NCI-H345 treated with DMSO at 0.1 percent for 48 hours (cell line): ENCODE data around the gene PCDHB1.

ENCODE experiments used
- DNase-seq: peaks from one replicate; lab custom pipeline; 2025; ENCODE audit not compliant: unreplicated experiment; lab: John Stamatoyannopoulos, UW

The PCDHB1 gene, protein sequence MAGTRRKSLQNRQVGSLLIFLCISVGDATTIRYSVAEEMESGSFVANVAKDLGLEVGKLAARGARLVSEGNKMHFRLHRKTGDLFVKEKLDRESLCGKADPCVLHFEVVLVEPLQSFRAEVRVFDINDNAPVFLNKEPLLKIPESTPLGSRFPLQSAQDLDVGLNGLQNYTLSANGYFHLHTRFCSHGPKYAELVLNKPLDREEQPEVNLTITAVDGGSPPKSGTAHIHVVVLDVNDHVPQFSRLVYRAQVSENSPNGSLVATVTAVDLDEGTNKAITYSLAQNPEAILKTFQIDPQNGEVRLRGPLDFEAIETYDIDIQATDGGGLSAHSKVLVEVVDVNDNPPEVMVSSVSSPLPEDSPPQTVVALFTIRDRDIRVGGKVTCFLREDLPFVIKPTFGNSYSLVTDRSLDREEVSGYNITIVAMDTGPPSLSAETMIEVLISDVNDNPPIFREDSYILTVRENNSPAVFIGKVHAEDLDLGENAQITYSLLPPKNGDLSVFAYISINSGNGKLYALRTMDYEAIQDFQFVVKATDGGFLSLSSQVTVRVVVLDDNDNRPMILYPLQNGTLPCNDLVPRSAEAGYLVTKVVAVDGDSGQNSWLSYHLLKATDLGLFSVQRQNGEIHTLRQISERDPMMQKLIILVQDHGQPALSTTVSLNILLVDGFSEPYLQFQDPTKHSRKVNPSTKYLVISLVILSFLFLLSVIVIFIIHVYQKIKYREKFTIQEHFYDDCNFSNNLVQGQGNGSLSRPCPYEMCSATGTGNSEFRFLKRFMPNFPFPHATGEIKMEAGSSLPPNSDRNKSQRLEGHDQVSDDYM

DNA sequence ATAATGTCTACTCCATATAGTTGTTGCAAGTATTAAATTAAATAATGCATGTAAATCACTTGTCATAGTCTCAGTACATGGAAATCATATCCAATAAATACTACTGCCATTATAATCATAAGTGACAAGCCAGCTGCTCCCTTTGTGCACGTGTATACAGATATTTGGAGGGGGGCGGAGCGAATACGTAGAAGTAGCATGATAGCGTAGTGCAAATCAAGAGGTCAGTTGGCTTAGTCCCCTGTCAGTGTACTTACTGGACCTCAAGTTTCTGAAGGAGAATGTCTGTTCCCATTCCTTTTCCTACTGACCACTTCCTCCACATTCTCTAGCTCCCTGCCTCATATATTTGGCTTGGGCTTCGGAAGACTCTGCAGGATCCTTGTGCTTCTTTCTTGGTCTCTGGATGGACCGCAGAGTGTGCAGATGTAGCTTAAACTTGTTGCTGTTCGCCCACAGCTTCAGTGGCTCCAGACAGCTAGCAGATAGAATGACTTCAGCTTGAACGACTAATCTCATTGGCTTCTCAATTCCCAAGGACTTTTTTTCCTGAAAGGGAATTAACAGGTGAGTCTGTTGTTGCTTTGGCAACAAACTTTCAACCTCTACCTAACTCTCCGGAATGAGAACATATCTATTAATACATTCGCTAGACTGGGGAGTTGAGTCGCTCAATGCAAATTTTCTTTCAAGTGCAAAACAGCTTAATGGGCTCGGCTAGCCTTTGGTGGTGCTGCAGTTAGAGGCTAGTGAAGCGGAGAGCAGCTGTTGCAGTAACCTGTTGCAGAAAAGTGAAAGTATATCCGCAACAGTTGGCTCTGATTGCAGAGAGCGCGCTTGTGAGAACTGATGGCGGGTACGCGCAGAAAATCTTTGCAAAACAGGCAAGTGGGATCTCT is at the start of gene PCDHB1:
TSS of gene PCDHB1 (plus strand) at position 753 of the 899 bp plus-strand sequence. CDS start at position 850, 97 bp downstream.
- DNase-seq, result peak; percentile 11

DNA sequence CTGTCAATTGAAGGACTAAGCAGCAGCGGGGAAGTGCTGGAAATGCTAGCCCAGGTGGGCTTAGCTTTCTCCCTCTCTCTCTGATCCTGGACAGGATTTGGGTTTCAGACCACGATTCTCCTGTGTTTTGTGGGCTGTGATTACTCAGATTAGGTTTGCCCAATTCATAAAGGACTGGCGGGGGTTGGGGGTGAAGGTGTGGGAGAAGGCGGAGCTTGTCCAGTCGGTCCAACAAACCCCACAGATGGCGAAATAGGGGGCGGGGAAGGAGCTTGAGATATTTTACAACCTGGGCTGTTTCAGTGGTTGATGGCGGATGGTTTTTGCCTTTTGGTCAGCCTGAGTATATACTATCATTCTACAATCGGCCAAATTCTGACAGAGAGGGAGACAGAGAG is 49.7 kb upstream of the PCDHB1 start:
- DNase-seq, result no peak

DNA sequence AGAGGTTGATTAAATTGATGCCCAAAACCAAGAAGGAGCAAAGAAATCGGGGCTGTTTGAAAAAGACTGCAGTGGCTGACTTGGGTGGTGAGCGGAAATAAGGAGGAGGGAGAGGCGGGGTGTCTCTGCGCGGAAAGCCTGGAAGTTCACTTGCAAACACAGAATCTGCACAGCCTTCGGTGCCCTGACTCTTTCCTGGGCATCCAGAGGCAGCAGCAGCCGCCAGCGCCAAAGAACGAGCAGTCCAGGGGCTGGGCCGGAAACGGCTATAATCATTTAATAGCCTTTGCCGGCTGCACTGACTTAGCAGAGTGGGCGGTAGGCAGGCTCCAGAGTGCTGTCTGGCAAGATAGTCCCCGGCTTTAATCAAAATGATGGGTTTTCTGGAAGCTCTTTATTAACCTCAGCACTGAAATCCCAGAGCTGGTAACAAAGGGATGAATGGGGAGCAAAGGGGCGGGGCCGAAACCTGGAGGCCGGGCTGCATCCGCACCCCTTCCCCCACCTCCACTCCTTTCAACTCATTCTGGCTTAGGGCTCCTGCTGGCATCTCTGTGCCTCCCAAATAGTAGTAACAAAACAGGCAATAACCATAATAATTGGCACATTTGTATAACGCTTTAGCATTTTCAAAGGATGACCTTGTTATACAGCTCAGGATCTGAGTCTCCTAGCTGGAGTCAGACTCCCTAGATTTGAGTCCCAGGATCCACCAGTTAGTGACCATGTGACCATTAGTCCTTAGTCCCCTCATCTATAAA is 49.1 kb upstream of the PCDHB1 start:
- DNase-seq, result no peak

DNA sequence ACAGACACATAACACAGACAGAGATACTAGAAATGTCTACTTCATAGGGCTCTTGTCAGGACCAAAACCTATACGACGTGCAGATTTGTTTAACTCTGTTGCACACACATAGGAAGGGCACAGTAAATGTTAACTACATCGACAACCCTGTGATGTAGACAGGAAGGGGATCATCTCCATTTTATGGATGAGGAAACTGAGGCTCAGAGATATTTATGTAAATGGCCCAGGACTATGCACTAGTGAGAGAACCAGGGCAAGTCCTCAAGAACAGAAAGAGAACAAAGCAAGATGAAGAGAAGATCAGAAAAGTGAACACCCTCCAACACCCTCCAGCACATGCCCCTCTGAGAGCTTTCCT is 48.6 kb upstream of the PCDHB1 start:
- no peak for DNase-seq

DNA sequence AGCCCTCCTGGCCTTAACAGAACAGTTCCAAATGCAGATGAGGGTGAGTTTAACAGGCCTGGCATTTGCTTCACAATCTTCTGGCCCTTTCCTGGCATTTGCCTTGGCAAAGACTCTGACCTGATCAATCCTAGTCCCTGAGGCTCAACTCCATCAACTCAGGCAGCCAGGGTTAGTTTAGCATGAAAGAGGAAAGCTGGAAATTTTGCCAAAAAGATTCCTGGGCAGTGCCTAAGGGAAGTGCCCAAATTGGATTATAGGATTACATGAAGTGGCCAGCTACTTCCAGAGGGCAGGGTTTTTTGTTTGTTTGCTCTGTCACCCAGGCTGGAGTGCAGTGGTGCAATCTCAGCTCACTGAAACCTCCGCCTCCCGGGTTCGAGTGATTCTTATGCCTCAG is 48.1 kb upstream of the PCDHB1 start:
- no peak for DNase-seq

DNA sequence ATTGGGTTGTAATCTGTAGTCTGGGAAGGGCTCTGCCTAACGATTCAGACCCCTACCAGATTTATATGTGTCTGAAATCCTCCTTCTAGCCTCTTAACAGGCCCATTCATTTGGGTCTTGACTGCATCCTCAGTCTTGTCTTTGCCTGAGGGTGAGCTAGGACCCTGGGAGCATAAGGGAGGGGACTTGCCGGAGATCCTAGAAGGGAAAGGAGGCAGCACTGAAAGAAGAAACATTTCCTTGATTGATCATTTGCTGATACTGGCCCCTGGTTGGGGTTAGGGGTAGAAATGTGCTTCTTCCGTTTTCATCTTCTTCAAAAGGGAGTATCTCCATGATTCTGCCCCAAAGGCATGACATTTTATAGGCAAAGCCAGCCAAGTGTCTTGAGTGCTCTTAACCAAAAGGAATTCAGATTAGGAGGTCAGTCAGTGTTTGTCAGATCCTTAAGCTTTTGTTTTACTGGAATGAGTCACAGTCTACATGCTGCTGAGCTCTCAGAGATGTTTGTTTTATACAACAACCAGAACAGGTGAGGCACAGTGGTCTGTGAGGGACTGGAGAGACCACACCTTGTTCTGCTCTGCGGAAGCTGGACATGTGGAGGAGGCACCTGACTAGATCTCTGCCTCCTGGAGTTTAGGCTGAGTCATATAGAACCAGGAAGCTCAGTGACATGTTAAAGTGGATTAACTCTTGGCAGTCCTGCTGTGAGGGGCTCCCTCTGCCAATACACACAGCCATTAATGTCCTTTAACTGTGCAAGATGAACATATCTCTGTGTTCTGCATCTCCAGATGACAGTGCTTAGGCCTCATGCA is 47.2 kb upstream of the PCDHB1 start:
- DNase-seq, result peak; percentile 90

DNA sequence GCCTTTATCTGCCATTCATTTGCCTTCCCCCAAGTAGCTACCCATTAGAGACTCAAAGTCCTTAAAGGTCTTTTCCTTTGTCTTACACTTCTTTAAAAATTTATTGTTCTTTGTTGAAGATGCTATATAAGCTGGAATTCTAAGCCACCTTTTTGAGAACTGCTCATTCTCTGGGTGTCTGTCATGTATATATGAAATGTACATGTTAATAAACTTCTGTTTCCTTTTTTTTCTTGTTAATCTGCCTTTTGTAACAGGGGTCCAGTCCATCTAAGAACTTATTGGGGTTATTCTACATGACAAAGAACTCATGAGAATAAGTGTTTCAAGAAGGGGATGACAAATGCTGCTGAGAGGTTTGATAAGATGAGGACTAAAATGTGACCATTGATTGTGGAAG is 43.4 kb upstream of the PCDHB1 start:
- DNase-seq, result no peak

DNA sequence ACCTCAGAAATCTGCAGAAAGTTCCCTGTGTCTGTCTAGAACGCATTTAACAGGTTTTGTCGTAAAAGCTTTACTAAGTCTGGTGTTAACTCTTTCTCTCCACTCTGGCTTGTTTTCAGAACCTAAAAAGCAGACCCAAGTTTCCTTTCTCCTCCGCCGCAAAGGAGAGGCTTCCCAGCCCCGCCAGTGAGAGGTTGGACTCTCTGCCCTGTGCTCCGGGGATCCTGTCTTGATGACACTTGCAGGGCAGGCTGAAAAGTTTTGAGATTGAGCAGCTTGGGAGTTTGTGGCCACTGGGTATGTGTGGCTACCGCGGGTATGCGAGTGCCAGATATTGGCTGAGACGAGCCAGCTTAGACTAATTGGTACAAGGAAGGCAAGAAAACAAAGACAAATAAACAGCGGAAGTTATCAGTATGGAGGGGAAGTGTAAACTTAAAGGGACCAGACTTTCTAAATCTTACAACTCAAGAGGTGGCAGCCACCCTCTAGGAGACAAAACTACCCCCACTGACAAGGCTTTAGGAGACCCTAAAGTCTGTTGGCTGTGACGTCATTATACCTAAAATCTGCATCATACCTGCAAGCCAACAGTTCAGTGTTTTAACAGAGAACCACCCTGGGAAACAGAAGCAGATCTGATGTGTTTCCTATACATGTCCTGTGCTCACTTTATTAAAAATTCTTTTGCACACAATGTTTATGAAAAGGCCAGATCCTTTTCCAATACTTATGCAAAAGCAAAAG is 41.0 kb upstream of the PCDHB1 start:
- no peak for DNase-seq

DNA sequence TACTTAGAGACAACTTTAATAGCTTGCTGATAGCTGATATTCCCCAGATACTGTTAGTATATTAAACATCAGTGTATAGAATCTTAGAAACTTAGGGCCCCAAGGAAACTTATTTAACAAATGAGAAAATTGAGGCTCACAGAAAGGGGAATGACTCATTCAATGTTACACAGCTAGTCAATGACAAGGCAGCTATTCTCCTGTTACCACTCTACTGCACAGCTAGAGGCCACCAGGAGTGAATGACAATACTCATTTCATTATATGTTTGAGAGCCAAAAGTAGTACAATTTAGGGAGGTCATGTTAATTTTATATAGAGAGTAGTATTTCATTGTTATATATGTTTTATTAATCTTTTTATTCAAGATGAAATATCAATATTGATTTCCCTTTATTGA is 33.2 kb upstream of the PCDHB1 start:
- DNase-seq, result no peak

DNA sequence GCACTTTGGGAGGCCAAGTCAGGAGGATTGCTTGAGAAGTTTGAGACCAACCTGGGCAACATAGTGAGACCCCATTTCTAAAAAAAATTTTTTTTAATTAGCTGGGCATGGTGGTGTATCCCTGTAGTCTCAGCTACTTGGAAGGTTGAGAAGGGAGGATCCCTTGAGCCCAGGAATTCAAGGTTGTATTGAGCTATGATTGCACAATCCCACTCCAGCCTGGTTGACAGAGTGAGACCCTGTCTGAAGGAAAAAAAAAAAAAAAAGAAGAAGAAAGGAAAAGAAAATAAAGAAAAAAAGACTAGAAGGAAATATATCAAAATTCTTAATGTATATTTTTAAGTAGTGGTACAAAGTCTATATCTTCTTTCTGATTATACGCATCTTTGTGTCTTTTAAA is 28.8 kb upstream of the PCDHB1 start:
- no peak for DNase-seq

DNA sequence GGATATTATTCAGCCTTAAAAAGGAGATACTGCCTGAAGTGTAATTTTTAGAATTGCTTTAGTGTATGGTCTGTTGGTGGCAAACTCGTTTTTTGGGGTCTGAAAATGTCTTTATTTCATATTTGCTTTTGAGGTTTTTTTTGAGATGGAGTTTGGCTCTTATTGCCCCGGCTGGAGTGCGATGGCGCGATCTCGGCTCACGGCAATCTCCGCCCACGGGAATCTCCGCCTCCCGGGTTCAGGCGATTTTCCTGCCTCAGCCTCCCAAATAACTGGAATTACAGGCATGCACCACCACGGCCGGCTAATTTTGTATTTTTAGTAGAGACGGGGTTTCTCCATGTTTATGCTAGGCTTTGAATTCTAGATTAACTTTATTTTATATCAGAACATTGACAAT is 20.2 kb upstream of the PCDHB1 start:
- no peak for DNase-seq

DNA sequence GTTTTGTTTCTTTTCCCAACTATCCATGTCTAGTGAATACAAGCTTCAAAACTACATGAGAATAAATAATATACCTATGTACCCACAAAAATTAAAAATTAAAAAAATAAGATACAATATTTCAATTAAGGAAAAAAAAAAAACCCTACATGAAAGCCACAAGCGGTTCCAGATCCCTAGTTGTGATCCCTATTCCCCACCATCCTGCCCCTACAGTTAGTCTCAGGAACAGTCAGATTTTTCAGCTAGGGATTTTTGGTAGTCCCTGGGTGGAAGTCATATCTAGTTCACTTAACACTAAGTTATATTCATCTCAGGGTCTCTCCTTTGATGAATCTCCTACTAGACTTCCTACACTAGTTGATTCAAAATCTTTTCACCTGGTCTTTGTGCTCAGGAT is 18.5 kb upstream of the PCDHB1 start:
- no peak for DNase-seq

DNA sequence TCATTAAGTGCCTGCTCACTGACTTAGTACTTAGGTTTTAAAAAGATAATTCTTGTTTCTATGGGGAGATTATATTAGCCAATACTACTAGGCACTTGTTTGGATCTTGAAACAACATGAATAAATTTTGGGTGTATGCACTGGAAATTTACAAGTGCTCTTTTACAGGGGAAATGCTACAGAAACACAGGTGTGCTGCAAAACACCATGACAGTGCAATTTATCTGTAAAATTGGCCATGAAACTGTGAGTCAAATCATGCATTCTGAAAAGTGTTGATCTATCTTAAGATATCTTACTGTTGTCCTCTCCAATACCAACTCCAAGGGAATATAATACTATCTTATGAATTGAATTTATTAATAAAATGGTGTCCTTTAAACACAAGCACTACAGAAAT is 12.1 kb upstream of the PCDHB1 start:
- DNase-seq, result no peak

DNA sequence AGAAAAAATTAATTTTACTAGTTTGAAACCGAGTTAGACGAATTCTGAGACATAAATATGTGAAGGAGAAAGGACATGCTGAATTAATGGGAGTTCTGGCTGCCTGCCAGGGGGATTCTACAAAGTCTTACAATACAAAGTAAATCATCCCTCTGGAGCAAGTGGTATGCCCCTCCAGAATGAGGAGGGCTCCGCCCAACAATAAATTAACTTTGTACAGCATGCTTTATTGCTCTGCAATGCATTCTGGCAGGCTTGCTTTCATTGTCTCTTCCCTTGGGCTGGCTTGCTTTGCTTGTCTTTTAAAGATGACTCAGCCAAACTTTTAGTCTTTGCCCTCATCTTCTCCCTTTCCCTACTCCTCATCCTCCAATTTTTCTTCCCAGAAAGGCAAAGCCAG is 11.7 kb upstream of the PCDHB1 start:
- peak; percentile 86 for DNase-seq

DNA sequence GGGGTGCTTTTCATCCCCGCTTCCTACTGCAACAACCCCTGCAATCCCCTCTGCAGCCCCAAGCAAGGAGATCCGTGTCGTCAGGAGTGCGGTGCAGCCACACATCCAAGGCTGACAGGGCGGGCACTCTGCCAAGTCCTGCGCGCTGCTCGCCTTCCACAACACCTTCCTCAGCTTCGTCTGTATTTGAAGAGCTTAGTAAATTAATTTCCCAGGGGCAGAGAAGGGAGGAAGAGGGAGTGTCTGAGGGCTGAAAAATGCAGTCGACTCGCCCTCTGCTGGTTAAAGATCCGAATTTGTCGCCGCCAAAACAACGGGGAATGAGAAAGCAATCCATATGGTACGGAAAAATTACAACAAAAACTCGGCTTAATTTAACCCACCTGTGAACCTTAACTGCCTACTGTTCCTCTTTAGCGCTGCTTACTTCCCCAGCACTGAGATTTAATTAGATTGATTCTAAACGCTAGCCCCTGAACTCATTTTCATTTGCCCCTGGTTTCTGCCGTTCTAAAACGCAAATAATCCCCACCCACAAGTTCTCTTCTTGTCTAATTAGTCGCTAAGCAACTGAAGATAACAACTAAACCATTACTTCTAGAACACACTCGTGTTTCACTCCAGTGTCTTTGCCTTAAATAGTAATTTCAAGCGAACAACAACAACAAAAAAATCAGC is 10.9 kb upstream of the PCDHB1 start:
- DNase-seq, result peak; percentile 87

DNA sequence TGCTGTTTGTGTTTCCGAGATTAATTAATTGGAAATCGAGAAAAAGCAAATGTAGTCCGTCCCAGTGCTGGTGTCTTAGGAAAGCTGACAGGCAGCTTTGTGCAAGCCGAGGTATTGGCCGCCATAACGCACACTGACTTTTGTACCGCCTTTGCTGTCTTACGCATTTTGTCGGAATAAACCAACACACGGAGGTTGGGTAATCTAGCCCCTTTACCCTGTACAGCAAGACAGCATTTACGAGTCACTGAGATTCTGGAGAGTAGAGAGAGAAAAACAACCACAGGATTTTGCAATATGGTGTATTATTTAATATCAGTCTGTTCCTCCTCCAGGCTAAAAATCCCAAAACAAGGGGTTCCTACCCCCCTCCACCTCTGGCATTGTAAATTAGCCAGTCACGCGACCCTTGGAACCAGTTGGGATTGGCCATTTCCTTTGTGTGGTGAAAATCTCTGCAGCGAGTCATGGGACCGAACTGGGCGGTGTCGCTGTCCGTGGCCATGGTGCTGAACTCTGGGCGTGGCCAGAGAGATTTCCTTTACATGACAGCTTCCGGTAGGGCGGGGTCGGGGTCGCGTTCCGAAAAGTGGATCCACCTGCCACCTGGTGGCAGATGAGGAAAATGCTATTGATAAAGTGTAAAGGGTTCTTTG is 10.3 kb upstream of the PCDHB1 start:
- DNase-seq, result peak; percentile 98

DNA sequence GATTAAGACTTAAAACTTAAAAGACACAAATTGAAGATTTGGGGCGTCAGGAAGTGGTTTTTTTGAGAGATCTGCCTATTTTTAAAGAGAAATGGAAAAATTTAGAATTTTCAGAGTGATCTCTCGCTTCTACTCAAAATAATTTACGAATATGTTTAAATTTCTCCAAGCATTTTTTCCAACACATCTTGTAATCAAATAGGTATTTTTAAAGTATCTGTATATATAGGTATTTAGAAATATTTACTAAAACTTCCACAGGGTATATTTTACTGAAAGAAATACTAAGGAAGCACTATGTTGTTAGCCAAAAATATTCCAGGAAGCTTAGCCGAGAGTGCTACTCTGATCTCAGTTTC is 9.8 kb upstream of the PCDHB1 start:
- DNase-seq, result no peak

DNA sequence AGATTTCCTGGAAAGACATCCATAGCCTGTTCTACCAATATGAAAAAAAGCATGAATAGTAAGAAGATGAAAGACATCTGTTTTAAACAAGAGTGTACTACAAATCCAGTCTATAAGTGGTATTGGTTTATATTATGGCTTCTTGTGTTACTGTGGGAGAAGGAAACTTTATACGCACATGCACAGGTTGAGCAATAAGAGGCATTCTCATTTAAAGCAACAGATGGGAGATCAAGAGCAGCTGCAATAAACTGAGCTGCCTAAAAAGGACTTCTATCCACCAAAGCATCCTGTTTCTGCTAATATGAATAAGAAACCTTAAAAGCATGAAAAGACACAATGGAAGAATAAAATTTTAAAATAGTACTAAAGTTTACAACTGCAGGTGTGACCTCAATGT is 8.6 kb upstream of the PCDHB1 start:
- no peak for DNase-seq
